HG03159 (cell line): ENCODE results near the gene LRP1-AS.

Experiments used
- ATAC-seq: cut with Tn5 transposase; IDR thresholded peaks from one replicate; pipeline ENCODE4 v1.9.1; 2021; ENCODE audit warnings: mild to moderate bottlenecking, moderate library complexity; ENCODE audit not compliant: unreplicated experiment

The LRP1-AS gene

GRCh38 chr12:57142727-57143126 is 4.7 kb downstream of the LRP1-AS start:
- ATAC-seq, result no peak

- ATAC-seq, result no peak
Measured at GRCh38 chr12:57142121-57142520, 5.3 kb downstream of the LRP1-AS start.

- ATAC-seq, result no peak
Measured at GRCh38 chr12:57141249-57141648, 6.2 kb downstream of the LRP1-AS start.

- no peak for ATAC-seq
Measured at GRCh38 chr12:57139796-57140649, 7.4 kb downstream of the LRP1-AS start.

GRCh38 chr12:57138526-57139272 is 8.7 kb downstream of the LRP1-AS start:
- no peak for ATAC-seq

- no peak for ATAC-seq
Measured at GRCh38 chr12:57135527-57136326, 11.7 kb downstream of the LRP1-AS start.

GRCh38 chr12:57134949-57135348 is 12.5 kb downstream of the LRP1-AS start:
- no peak for ATAC-seq

GRCh38 chr12:57133916-57134315 is 13.5 kb downstream of the LRP1-AS start:
- ATAC-seq, result no peak

- no peak for ATAC-seq
Measured at GRCh38 chr12:57133013-57133569, 14.3 kb downstream of the LRP1-AS start.

- ATAC-seq, result no peak
Measured at GRCh38 chr12:57131896-57132744, 15.3 kb downstream of the LRP1-AS start.

GRCh38 chr12:57130941-57131340 is 16.5 kb downstream of the LRP1-AS start:
- ATAC-seq, result no peak

GRCh38 chr12:57129889-57130288 is 17.5 kb downstream of the LRP1-AS start:
- ATAC-seq, result no peak

GRCh38 chr12:57129321-57129842 is 18.0 kb downstream of the LRP1-AS start:
- ATAC-seq, result no peak

GRCh38 chr12:57128519-57129247 is 18.7 kb downstream of the LRP1-AS start:
- ATAC-seq, result no peak

GRCh38 chr12:57127726-57128518 is 19.5 kb downstream of the LRP1-AS start, which contains the start of gene LRP1:
TSS of gene LRP1 (plus strand) at chr12:57128483. CDS start at chr12:57128965, 482 bp downstream.
- ATAC-seq, result no peak

- ATAC-seq, result no peak
Measured at GRCh38 chr12:57127101-57127725, 20.2 kb downstream of the LRP1-AS start.

- no peak for ATAC-seq
Measured at GRCh38 chr12:57126561-57126960, 20.9 kb downstream of the LRP1-AS start.

- no peak for ATAC-seq
Measured at GRCh38 chr12:57126061-57126460, 21.4 kb downstream of the LRP1-AS start.
